Tibial artery (tissue), 4 donors: ENCODE measurements around the gene CCDC71.

Experiments
- DNase-seq, 2 donors: peaks; one replicate each; pipeline ENCODE4 v3.0.0-alpha.2; 2019
- H3K27ac ChIP-seq, 2 donors: fragments of 200-600 bp; sonication (generic) in 1 of 2; 1 replicate in 1 of 2; 2 replicates in 1 of 2; pipeline ENCODE4 v1.5.1; 2018 to 2019; ENCODE audit warnings: mild to moderate bottlenecking in 1 of 2
- H3K27me3 ChIP-seq, 2 donors: fragments of 200-600 bp; sonication (generic) in 1 of 2; one replicate each; pipeline versions ENCODE4 v1.5.1 to v1.6.0; 2016 to 2019
- H3K36me3 ChIP-seq, 3 donors: fragments of 200-600 bp; sonication (generic) in 2 of 3; one replicate each; pipeline ENCODE4 v1.5.1; 2016 to 2019; ENCODE audit warnings: mild to moderate bottlenecking in 2 of 3
- H3K4me1 ChIP-seq, 4 donors: fragments of 200-600 bp; sonication (generic) in 2 of 4; 1 replicate in 3 of 4; 2 replicates in 1 of 4; pipeline ENCODE4 v1.5.1; 2016 to 2019
- H3K4me3 ChIP-seq, 2 donors: fragments of 200-600 bp; sonication (generic) in 1 of 2; 1 replicate in 1 of 2; 2 replicates in 1 of 2; pipeline ENCODE4 v1.5.1; 2018 to 2019; ENCODE audit warnings: mild to moderate bottlenecking in 2 of 2
- H3K9me3 ChIP-seq, 3 donors: fragments of 200-600 bp; sonication (generic) in 1 of 3; one replicate each; pipeline ENCODE4 v1.5.1; 2016 to 2019
- intact Hi-C: fragments of 100-400 bp; cut with DNase I; formaldehyde crosslinking; loops from one replicate; pipeline ENCODE4 v1.15.0; 2023; ENCODE audit warnings: low total_unique reads
- TF ChIP-seq, protein P1 (sequence below), 2 experiments: fragments of 200-600 bp in 1 of 2; fragments of 450-650 bp in 1 of 2; IDR thresholded peaks; one replicate each; pipeline ENCODE4 v1.5.1; 2017 to 2019; ENCODE audit warnings: antibody characterized with exemption in 2 of 2, mild to moderate bottlenecking in 1 of 2, moderate library complexity in 1 of 2

Gene CCDC71

GRCh38 chr3:49122022-49122421 lies 44.1 kb downstream of the CCDC71 start:
- Histone ChIP-seq H3K36me3 (peaks cover 69 to 81% (median 80%) of the 10 kb centered on the region in 3 donors), H3K4me3 (no peak overlapping the region), H3K27me3 (no peaks in the 10 kb centered on the region), H3K4me1 (peaks cover 5 to 26% (median 20%) of the 10 kb centered on the region in 4 donors), H3K27ac (no peak overlapping the region), H3K9me3 (no peaks in the 10 kb centered on the region)
- TF ChIP-seq, protein P1, sequence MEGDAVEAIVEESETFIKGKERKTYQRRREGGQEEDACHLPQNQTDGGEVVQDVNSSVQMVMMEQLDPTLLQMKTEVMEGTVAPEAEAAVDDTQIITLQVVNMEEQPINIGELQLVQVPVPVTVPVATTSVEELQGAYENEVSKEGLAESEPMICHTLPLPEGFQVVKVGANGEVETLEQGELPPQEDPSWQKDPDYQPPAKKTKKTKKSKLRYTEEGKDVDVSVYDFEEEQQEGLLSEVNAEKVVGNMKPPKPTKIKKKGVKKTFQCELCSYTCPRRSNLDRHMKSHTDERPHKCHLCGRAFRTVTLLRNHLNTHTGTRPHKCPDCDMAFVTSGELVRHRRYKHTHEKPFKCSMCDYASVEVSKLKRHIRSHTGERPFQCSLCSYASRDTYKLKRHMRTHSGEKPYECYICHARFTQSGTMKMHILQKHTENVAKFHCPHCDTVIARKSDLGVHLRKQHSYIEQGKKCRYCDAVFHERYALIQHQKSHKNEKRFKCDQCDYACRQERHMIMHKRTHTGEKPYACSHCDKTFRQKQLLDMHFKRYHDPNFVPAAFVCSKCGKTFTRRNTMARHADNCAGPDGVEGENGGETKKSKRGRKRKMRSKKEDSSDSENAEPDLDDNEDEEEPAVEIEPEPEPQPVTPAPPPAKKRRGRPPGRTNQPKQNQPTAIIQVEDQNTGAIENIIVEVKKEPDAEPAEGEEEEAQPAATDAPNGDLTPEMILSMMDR (IDR thresholded peaks at IDR 0.05): no peak
- no peak for DNase-seq
- intact Hi-C loops: no loop called here

- peak overlapping the region; percentile 91 to 96 for H3K27ac ChIP-seq
- intact Hi-C loops: no loop called here
- peaks cover 72 to 81% (median 80%) of the 10 kb centered on the region in 3 donors for H3K36me3 ChIP-seq
- H3K4me1 ChIP-seq: peaks cover 5 to 26% (median 20%) of the 10 kb centered on the region in 4 donors
- H3K9me3 ChIP-seq: no peaks in the 10 kb centered on the region
- H3K27me3 ChIP-seq: no peaks in the 10 kb centered on the region
- no peak for DNase-seq
- peak overlapping the region; percentile 80 to 83 for H3K4me3 ChIP-seq
- TF ChIP-seq, protein P1 (IDR thresholded peaks at IDR 0.05): no peak
Measured at GRCh38 chr3:49121132-49121736, 44.9 kb downstream of the CCDC71 start.

- peak; percentile 95 to 98 for DNase-seq
- Histone ChIP-seq H3K4me3 (peak within 1 kb of the TSS; percentile 80 to 83), H3K27me3 (no peaks in the 10 kb centered on the region), H3K9me3 (no peaks in the 10 kb centered on the region), H3K36me3 (peaks cover 72 to 81% (median 80%) of the 10 kb centered on the region in 3 donors), H3K4me1 (peaks cover 5 to 26% (median 20%) of the 10 kb centered on the region in 4 donors), H3K27ac (peak within 1 kb of the TSS; percentile 91 to 96)
- intact Hi-C loops: no loop called here
- TF ChIP-seq, protein P1 (IDR thresholded peaks at IDR 0.05): no peak
Measured at GRCh38 chr3:49120438-49121131, 45.5 kb downstream of the CCDC71 start, which contains the start of gene USP19. Gene USP19, minus strand, starts transcription at chr3:49120823. Its CDS starts 1,678 bp downstream, at chr3:49119145.

GRCh38 chr3:49120096-49120437 lies 46.1 kb downstream of the CCDC71 start:
- intact Hi-C loops: no loop called here
- Histone ChIP-seq H3K9me3 (no peaks in the 10 kb centered on the region), H3K27ac (peak overlapping the region; percentile 91 to 96), H3K36me3 (peaks cover 72 to 81% (median 80%) of the 10 kb centered on the region in 3 donors), H3K4me1 (peaks cover 5 to 26% (median 20%) of the 10 kb centered on the region in 4 donors), H3K4me3 (peak overlapping the region; percentile 80 to 83), H3K27me3 (no peaks in the 10 kb centered on the region)
- DNase-seq: no peak
- TF ChIP-seq, protein P1 (IDR thresholded peaks at IDR 0.05): no peak

DNA sequence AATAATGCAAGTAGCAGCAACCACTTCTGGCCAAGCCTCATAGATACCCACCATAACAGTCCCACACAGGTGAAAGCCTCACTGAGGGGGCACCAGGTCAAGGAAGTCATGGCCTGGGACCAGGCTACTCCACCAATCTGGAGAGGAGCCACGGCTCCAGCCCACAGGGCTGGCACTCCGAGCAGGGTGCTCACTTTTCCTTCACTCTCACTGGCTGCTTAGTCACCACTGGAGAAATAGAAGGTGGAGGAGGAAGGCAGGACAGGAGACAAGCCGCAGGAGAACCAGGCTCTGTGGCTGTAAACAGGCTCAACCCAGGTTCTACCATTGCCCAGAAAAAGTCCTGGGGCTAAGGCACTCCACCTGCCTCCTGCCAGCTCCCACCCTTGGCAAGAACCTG lies 46.7 kb downstream of the CCDC71 start:
- intact Hi-C loops: no loop called here
- Histone ChIP-seq H3K27ac (peak overlapping the region; percentile 91 to 96), H3K4me3 (peak overlapping the region; percentile 80 to 83), H3K4me1 (peaks cover 5 to 26% (median 20%) of the 10 kb centered on the region in 4 donors), H3K9me3 (no peaks in the 10 kb centered on the region), H3K27me3 (no peaks in the 10 kb centered on the region), H3K36me3 (peaks cover 72 to 81% (median 80%) of the 10 kb centered on the region in 3 donors)
- no peak for DNase-seq
- TF ChIP-seq, protein P1 (IDR thresholded peaks at IDR 0.05): no peak
